ENCODE measurements around the gene RAD51B.

DNA sequence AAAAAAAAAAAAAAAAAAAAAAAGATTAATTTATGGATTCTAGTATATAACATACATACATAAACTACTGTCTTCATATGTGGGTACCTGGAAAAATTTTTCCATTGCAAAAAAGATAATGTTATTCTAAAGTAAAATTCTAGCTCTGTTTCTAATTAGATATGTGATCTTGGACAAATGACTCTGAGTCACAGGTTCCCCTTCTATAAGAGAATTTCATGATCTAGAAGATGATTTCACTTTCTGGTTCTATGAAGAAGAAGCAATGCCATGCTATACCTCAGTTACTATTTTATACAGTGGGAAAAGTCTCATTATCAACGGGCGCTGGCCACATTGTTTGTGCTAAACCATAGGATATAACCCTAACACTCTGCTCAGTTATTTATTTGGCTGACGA lies 622.0 kb downstream of the RAD51B start:
- TF ChIP-seq, protein P1, sequence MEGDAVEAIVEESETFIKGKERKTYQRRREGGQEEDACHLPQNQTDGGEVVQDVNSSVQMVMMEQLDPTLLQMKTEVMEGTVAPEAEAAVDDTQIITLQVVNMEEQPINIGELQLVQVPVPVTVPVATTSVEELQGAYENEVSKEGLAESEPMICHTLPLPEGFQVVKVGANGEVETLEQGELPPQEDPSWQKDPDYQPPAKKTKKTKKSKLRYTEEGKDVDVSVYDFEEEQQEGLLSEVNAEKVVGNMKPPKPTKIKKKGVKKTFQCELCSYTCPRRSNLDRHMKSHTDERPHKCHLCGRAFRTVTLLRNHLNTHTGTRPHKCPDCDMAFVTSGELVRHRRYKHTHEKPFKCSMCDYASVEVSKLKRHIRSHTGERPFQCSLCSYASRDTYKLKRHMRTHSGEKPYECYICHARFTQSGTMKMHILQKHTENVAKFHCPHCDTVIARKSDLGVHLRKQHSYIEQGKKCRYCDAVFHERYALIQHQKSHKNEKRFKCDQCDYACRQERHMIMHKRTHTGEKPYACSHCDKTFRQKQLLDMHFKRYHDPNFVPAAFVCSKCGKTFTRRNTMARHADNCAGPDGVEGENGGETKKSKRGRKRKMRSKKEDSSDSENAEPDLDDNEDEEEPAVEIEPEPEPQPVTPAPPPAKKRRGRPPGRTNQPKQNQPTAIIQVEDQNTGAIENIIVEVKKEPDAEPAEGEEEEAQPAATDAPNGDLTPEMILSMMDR (conservative IDR thresholded peaks at IDR 0.05): no peak
- no peak for TF ChIP-seq ZFX (IDR thresholded peaks at IDR 0.05)

All from C4-2B (cell line).